ENCODE results near the gene TIPRL.

TIPRL gene

GRCh38 chr1:168235937-168236336, 57.2 kb downstream of the TIPRL start:
- H3K27me3 ChIP-seq (ENCODE audit: insufficient read depth, insufficient read length), result no peaks in the 10 kb centered on the region

GRCh38 chr1:168236836-168237611, 58.3 kb downstream of the TIPRL start:
- no peak for DNase-seq (ENCODE audit: low read depth, low spot score)
- peaks cover 86% of the 10 kb centered on the region for H3K36me3 ChIP-seq (ENCODE audit: insufficient read depth, insufficient read length, low read length)
- TF ChIP-seq SUZ12 (IDR thresholded peaks at IDR 0.05; ENCODE audit: extremely low read depth, insufficient read depth, insufficient read length) (no peak), YY1 (IDR thresholded peaks at IDR 0.05; ENCODE audit: insufficient read depth, insufficient read length) (no peak), ZNF274 (IDR thresholded peaks at IDR 0.05; ENCODE audit: low read depth, low read length) (no peak)

More at GRCh38 chr1:168235937-168236336, 57.2 kb downstream of the TIPRL start:
- peaks cover 88% of the 10 kb centered on the region for H3K36me3 ChIP-seq (ENCODE audit: insufficient read depth, insufficient read length, low read length)
- H3K4me3 ChIP-seq (ENCODE audit: insufficient read length, low read depth), result no peak overlapping the region
- no peak for TF ChIP-seq YY1 (IDR thresholded peaks at IDR 0.05; ENCODE audit: insufficient read depth, insufficient read length)
- no peak for TF ChIP-seq ZNF274 (IDR thresholded peaks at IDR 0.05; ENCODE audit: low read depth, low read length)
- TF ChIP-seq SUZ12 (IDR thresholded peaks at IDR 0.05; ENCODE audit: extremely low read depth, insufficient read depth, insufficient read length), result no peak
- no peak for DNase-seq (ENCODE audit: low read depth, low spot score)
- H3K9ac ChIP-seq (ENCODE audit: insufficient read length, low read depth), result no peak overlapping the region
- H3K4me1 ChIP-seq (ENCODE audit: insufficient read depth, insufficient read length), result no peaks in the 10 kb centered on the region
- H3K9me3 ChIP-seq (ENCODE audit: insufficient read depth, low read length), result no peaks in the 10 kb centered on the region

DNA sequence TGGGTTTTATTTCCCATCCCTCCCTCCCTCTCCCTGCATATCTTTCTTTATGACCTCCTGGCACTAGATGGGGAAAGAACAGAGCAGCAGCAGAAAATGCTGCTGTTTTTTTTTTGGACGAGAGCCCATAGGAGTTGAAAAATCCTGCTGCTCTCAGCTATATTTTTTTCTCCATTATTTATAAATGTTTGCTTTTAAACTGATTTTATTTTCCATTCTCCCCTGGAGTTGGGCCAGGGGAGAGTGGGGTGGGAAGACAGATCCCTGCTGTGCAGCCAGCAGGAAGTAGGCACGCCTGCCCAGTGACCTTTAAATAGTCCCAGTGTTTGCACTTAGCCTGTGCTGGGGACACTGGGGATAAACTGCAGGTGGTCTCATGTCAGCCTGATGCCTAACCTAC, 64.4 kb downstream of the TIPRL start:
- no peaks in the 10 kb centered on the region for H3K4me1 ChIP-seq (ENCODE audit: insufficient read depth, insufficient read length)
- H3K9me3 ChIP-seq (ENCODE audit: insufficient read depth, low read length), result no peaks in the 10 kb centered on the region
- no peak overlapping the region for H3K9ac ChIP-seq (ENCODE audit: insufficient read length, low read depth)
- peaks cover 76% of the 10 kb centered on the region for H3K36me3 ChIP-seq (ENCODE audit: insufficient read depth, insufficient read length, low read length)
- H3K27me3 ChIP-seq (ENCODE audit: insufficient read depth, insufficient read length), result no peaks in the 10 kb centered on the region
- TF ChIP-seq YY1 (IDR thresholded peaks at IDR 0.05; ENCODE audit: insufficient read depth, insufficient read length) (no peak), ZNF274 (IDR thresholded peaks at IDR 0.05; ENCODE audit: low read depth, low read length) (no peak), SUZ12 (IDR thresholded peaks at IDR 0.05; ENCODE audit: extremely low read depth, insufficient read depth, insufficient read length) (no peak)
- H3K4me3 ChIP-seq (ENCODE audit: insufficient read length, low read depth), result no peak overlapping the region
- no peak for DNase-seq (ENCODE audit: low read depth, low spot score)

More at GRCh38 chr1:168236836-168237611, 58.3 kb downstream of the TIPRL start:
- Histone ChIP-seq H3K27me3 (ENCODE audit: insufficient read depth, insufficient read length) (no peaks in the 10 kb centered on the region), H3K9me3 (ENCODE audit: insufficient read depth, low read length) (no peaks in the 10 kb centered on the region), H3K4me1 (ENCODE audit: insufficient read depth, insufficient read length) (no peaks in the 10 kb centered on the region), H3K4me3 (ENCODE audit: insufficient read length, low read depth) (no peak overlapping the region), H3K9ac (ENCODE audit: insufficient read length, low read depth) (no peak overlapping the region)

DNA sequence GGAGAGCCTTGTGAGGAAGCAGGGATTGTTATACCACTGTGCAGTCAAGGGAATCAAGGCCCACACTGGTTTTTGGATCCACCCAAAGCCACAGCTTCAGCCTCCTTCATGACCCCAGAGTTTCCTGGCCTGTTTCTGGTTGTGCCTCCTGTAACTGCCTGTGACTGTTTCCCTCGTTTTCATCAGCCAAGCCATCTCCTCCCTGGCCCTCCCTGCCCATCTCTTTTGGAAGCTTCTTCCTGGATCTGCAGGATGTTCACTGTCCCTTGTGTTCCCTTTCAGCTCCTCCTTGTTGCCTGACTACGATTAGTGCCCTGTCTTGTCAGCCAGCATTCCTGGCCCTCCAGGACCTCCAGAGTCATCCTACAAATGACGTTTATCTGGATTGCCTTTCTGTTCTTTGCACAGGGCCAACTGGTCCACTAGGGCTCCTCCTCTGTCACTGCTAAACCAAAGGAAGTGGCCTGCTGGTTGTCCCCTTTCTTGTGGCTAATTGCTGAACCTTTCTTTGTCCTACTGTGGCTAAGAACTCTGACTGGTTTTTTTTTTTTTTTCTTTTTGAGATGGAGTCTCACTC, 65.0 kb downstream of the TIPRL start:
- no peak for DNase-seq (ENCODE audit: low read depth, low spot score)
- Histone ChIP-seq H3K9me3 (ENCODE audit: insufficient read depth, low read length) (no peaks in the 10 kb centered on the region), H3K4me3 (ENCODE audit: insufficient read length, low read depth) (no peak overlapping the region), H3K4me1 (ENCODE audit: insufficient read depth, insufficient read length) (no peaks in the 10 kb centered on the region), H3K9ac (ENCODE audit: insufficient read length, low read depth) (no peak overlapping the region), H3K36me3 (ENCODE audit: insufficient read depth, insufficient read length, low read length) (peaks cover 72% of the 10 kb centered on the region), H3K27me3 (ENCODE audit: insufficient read depth, insufficient read length) (no peaks in the 10 kb centered on the region)
- TF ChIP-seq YY1 (IDR thresholded peaks at IDR 0.05; ENCODE audit: insufficient read depth, insufficient read length), result no peak
- TF ChIP-seq SUZ12 (IDR thresholded peaks at IDR 0.05; ENCODE audit: extremely low read depth, insufficient read depth, insufficient read length), result no peak
- TF ChIP-seq ZNF274 (IDR thresholded peaks at IDR 0.05; ENCODE audit: low read depth, low read length), result no peak

DNA sequence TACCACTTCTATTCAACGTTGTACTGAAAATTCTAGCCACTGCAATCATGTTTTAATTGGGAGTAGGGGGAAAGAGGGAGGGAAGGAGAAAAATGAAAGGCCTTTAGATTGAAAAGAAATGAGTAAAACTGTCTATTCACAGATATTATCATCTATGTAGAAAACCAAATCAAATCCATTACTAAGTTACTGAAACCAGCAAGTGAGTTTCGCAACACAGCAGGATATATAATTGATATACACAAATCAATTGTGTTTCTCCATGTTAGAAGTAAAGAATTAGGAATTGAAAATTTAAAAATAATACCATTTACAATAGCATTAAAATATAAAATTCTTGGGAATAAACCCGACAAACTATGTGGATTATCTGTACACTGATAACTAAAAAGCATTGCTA, 66.3 kb downstream of the TIPRL start:
- Histone ChIP-seq H3K36me3 (ENCODE audit: insufficient read depth, insufficient read length, low read length) (peaks cover 70% of the 10 kb centered on the region), H3K9ac (ENCODE audit: insufficient read length, low read depth) (no peak overlapping the region)

GRCh38 chr1:168246506-168246905, 67.7 kb downstream of the TIPRL start:
- H3K27me3 ChIP-seq (ENCODE audit: insufficient read depth, insufficient read length), result no peaks in the 10 kb centered on the region
- no peak for DNase-seq (ENCODE audit: low read depth, low spot score)
- H3K36me3 ChIP-seq (ENCODE audit: insufficient read depth, insufficient read length, low read length), result peaks cover 65% of the 10 kb centered on the region
- H3K4me3 ChIP-seq (ENCODE audit: insufficient read length, low read depth), result no peak overlapping the region
- no peak for TF ChIP-seq ZNF274 (IDR thresholded peaks at IDR 0.05; ENCODE audit: low read depth, low read length)
- TF ChIP-seq YY1 (IDR thresholded peaks at IDR 0.05; ENCODE audit: insufficient read depth, insufficient read length), result no peak
- no peak for TF ChIP-seq SUZ12 (IDR thresholded peaks at IDR 0.05; ENCODE audit: extremely low read depth, insufficient read depth, insufficient read length)
- no peaks in the 10 kb centered on the region for H3K4me1 ChIP-seq (ENCODE audit: insufficient read depth, insufficient read length)
- H3K9ac ChIP-seq (ENCODE audit: insufficient read length, low read depth), result no peak overlapping the region
- no peaks in the 10 kb centered on the region for H3K9me3 ChIP-seq (ENCODE audit: insufficient read depth, low read length)

More for the DNA sequence above, 66.3 kb downstream of the TIPRL start:
- TF ChIP-seq ZNF274 (IDR thresholded peaks at IDR 0.05; ENCODE audit: low read depth, low read length) (no peak), SUZ12 (IDR thresholded peaks at IDR 0.05; ENCODE audit: extremely low read depth, insufficient read depth, insufficient read length) (no peak), YY1 (IDR thresholded peaks at IDR 0.05; ENCODE audit: insufficient read depth, insufficient read length) (no peak)
- Histone ChIP-seq H3K4me3 (ENCODE audit: insufficient read length, low read depth) (no peak overlapping the region), H3K27me3 (ENCODE audit: insufficient read depth, insufficient read length) (no peaks in the 10 kb centered on the region), H3K4me1 (ENCODE audit: insufficient read depth, insufficient read length) (no peaks in the 10 kb centered on the region), H3K9me3 (ENCODE audit: insufficient read depth, low read length) (no peaks in the 10 kb centered on the region)
- no peak for DNase-seq (ENCODE audit: low read depth, low spot score)

Data from NT2/D1 (cell line).